ENCODE data around the gene DHRS12.

- TF ChIP-seq CTCF (IDR thresholded peaks at IDR 0.05) (no peak), POLR2A (IDR thresholded peaks at IDR 0.05) (no peak)
Observed at GRCh38 chr13:51823863-51824262, 19.9 kb upstream of the DHRS12 start.

All from lower leg skin (tissue), 3 donors.